Measurements from ENCODE around the gene GTF3C4.

GRCh38 chr9:132679946-132680625 lies 9.8 kb downstream of the GTF3C4 start:
- TF ChIP-seq SREBF2 (IDR thresholded peaks at IDR 0.05): no peak
- TF ChIP-seq CTCF (IDR thresholded peaks at IDR 0.05): no peak
- no peak for TF ChIP-seq HDAC2 (IDR thresholded peaks at IDR 0.05)
- TF ChIP-seq POLR2A (IDR thresholded peaks at IDR 0.05; ENCODE audit: low read length): no peak
- TF ChIP-seq PBX3 (IDR thresholded peaks at IDR 0.05): no peak
- TF ChIP-seq MYC (IDR thresholded peaks at IDR 0.05; ENCODE audit: borderline replicate concordance, low read length): no peak
- no peak for TF ChIP-seq FOXS1 (CRISPR knock-in tag; IDR thresholded peaks at IDR 0.05)
- no peak for TF ChIP-seq EP300 (IDR thresholded peaks at IDR 0.05)
- TF ChIP-seq CHD4 (IDR thresholded peaks at IDR 0.05; ENCODE audit: borderline replicate concordance): no peak
- no peak for TF ChIP-seq KDM5A (IDR thresholded peaks at IDR 0.05)
